SK-N-MC (cell line): ENCODE results near the gene INSYN2B.

Experiments
- FOXP2 ChIP-seq: optimal IDR thresholded peaks from 2 replicates; pipeline ENCODE3; 2011; ENCODE audit warnings: mild to moderate bottlenecking, moderate library complexity; ENCODE audit not compliant: insufficient read depth; ENCODE audit errors: extremely low read length, control extremely low read depth
- POLR2AphosphoS5 ChIP-seq: IDR thresholded peaks from 2 replicates; pipeline ENCODE4 v1.6.1; 2012; ENCODE audit warnings: mild to moderate bottlenecking, low read depth, low read length, borderline replicate concordance

GRCh38 chr5:169837686-169838085 lies 142.6 kb downstream of the INSYN2B start:
- TF ChIP-seq POLR2AphosphoS5 = no peak
- TF ChIP-seq FOXP2 = no peak
